ENCODE measurements around the gene STK25.

The STK25 gene

GRCh38 chr2:241540401-241540770 is 32.0 kb upstream of the STK25 start:
- no peaks in the 10 kb centered on the region for H3K36me3 ChIP-seq (ENCODE audit: control insufficient read depth in 2 of 2, insufficient read depth in 1 of 2, low read length in 2 of 2)
- ChIA-PET CTCF (no interaction called here), POLR2A (no interaction called here)
- no peaks in the 10 kb centered on the region; the same call in 1 of the 2 replicates for H3K4me1 ChIP-seq (ENCODE audit: control insufficient read depth, insufficient read depth, low read length)
- H3K27ac ChIP-seq (ENCODE audit: extremely low read depth, low read depth, low read length): no peak overlapping the region
- H3K9me3 ChIP-seq (ENCODE audit: control insufficient read depth, insufficient read depth, low read depth, low read length): no peaks in the 10 kb centered on the region
- TF ChIP-seq ZNF629 (tag by site-specific recombination; IDR thresholded peaks at IDR 0.05): no peak
- TF ChIP-seq, protein P1, sequence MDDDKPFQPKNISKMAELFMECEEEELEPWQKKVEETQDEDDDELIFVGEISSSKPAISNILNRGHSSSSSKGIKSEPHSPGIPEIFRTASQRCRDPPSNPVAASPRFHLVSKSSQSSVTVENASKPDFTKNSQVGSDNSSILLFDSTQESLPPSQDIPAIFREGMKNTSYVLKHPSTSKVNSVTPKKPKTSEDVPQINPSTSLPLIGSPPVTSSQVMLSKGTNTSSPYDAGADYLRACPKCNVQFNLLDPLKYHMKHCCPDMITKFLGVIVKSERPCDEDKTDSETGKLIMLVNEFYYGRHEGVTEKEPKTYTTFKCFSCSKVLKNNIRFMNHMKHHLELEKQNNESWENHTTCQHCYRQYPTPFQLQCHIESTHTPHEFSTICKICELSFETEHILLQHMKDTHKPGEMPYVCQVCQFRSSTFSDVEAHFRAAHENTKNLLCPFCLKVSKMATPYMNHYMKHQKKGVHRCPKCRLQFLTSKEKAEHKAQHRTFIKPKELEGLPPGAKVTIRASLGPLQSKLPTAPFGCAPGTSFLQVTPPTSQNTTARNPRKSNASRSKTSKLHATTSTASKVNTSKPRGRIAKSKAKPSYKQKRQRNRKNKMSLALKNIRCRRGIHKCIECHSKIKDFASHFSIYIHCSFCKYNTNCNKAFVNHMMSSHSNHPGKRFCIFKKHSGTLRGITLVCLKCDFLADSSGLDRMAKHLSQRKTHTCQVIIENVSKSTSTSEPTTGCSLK (tag by site-specific recombination; IDR thresholded peaks at IDR 0.05): no peak
- no peak for TF ChIP-seq ZNF23 (tag by site-specific recombination; IDR thresholded peaks at IDR 0.05; ENCODE audit: borderline replicate concordance)
- peak; percentile 38; the same call in 1 of the 2 replicates for TF ChIP-seq KLF1 (tag by site-specific recombination; IDR thresholded peaks at IDR 0.05)
- H3K4me3 ChIP-seq (ENCODE audit: low read depth, low read length): no peak overlapping the region

DNA sequence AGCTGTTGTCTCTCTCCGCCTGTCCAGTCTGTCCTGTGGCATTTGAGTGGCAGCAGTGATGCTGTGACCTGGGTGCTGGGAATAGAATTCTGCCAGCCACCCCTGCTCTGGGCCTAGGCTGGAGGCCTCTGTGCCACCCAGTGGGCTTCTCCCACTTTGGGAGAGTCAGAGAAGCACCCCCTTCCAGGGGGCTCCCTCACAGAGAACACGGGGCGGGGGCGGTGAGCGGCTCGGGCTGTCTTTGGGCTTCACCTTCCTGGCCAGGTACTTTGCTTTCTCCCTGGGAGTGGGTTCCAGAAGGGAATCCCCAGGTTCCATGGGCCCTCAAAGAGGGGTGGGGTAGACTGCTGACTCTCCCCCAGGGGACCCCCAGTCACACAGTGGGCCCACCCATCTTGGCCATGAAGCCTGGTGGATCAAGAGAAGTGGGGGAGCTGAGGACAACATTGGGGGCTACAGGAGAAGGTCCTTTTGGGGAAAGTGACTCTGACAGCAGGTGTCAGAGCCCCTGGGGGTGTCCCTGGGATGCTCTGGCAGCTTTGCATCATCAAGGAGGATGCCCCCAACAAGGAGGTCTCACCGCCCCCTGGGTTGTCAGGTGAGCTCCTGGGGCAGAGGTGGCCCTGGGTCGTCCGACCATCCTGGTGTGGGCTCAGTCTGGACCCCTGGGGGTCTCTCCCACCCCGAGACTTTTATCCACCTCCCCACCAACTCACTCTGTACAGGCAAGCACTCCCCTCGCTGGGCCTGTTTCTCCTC is 31.4 kb upstream of the STK25 start:
- Histone ChIP-seq H3K27ac (ENCODE audit: extremely low read depth, low read depth, low read length) (no peak overlapping the region), H3K4me3 (ENCODE audit: low read depth, low read length) (no peak overlapping the region), H3K9me3 (ENCODE audit: control insufficient read depth, insufficient read depth, low read depth, low read length) (no peaks in the 10 kb centered on the region), H3K4me1 (ENCODE audit: control insufficient read depth, insufficient read depth, low read length) (no peaks in the 10 kb centered on the region; the same call in 1 of the 2 replicates), H3K36me3 (ENCODE audit: control insufficient read depth in 2 of 2, insufficient read depth in 1 of 2, low read length in 2 of 2) (no peaks in the 10 kb centered on the region)
- TF ChIP-seq KLF10 (tag by site-specific recombination; IDR thresholded peaks at IDR 0.05) (no peak), ZNF544 (tag by site-specific recombination; IDR thresholded peaks at IDR 0.05) (no peak), ZBTB6 (tag by site-specific recombination; IDR thresholded peaks at IDR 0.05) (no peak), ZNF777 (tag by site-specific recombination; IDR thresholded peaks at IDR 0.05; ENCODE audit: borderline replicate concordance) (no peak), SALL2 (tag by site-specific recombination; IDR thresholded peaks at IDR 0.05; ENCODE audit: borderline replicate concordance) (no peak), ZNF785 (tag by site-specific recombination; IDR thresholded peaks at IDR 0.05) (no peak), GLIS1 (tag by site-specific recombination; IDR thresholded peaks at IDR 0.05) (peak; percentile 81)
- ChIA-PET CTCF (no interaction called here), POLR2A (no interaction called here)

GRCh38 chr2:241538838-241539615 is 30.6 kb upstream of the STK25 start:
- H3K4me3 ChIP-seq (ENCODE audit: low read depth, low read length): no peak overlapping the region
- no peaks in the 10 kb centered on the region; the same call in 1 of the 2 replicates for H3K4me1 ChIP-seq (ENCODE audit: control insufficient read depth, insufficient read depth, low read length)
- TF ChIP-seq ZNF138 (tag by site-specific recombination; IDR thresholded peaks at IDR 0.05; ENCODE audit: borderline replicate concordance) (no peak), ZNF600 (tag by site-specific recombination; IDR thresholded peaks at IDR 0.05) (no peak), ZNF335 (tag by site-specific recombination; conservative IDR thresholded peaks at IDR 0.05) (no peak), OVOL3 (tag by site-specific recombination; IDR thresholded peaks at IDR 0.05) (no peak), ZNF488 (tag by site-specific recombination; IDR thresholded peaks at IDR 0.05) (no peak), BCL11B (tag by site-specific recombination; IDR thresholded peaks at IDR 0.05; ENCODE audit: low read depth) (no peak), ZNF707 (tag by site-specific recombination; IDR thresholded peaks at IDR 0.05) (no peak)
- TF ChIP-seq, protein P2, sequence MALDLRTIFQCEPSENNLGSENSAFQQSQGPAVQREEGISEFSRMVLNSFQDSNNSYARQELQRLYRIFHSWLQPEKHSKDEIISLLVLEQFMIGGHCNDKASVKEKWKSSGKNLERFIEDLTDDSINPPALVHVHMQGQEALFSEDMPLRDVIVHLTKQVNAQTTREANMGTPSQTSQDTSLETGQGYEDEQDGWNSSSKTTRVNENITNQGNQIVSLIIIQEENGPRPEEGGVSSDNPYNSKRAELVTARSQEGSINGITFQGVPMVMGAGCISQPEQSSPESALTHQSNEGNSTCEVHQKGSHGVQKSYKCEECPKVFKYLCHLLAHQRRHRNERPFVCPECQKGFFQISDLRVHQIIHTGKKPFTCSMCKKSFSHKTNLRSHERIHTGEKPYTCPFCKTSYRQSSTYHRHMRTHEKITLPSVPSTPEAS (tag by site-specific recombination; IDR thresholded peaks at IDR 0.05): no peak
- TF ChIP-seq, protein P3, sequence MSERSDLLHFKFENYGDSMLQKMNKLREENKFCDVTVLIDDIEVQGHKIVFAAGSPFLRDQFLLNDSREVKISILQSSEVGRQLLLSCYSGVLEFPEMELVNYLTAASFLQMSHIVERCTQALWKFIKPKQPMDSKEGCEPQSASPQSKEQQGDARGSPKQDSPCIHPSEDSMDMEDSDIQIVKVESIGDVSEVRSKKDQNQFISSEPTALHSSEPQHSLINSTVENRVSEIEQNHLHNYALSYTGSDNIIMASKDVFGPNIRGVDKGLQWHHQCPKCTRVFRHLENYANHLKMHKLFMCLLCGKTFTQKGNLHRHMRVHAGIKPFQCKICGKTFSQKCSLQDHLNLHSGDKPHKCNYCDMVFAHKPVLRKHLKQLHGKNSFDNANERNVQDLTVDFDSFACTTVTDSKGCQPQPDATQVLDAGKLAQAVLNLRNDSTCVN (tag by site-specific recombination; optimal IDR thresholded peaks at IDR 0.05): no peak
- H3K27ac ChIP-seq (ENCODE audit: extremely low read depth, low read depth, low read length): no peak overlapping the region
- POLR2A ChIA-PET: no interaction called here
- H3K36me3 ChIP-seq (ENCODE audit: control insufficient read depth in 2 of 2, insufficient read depth in 1 of 2, low read length in 2 of 2): no peaks in the 10 kb centered on the region
- no peaks in the 10 kb centered on the region for H3K9me3 ChIP-seq (ENCODE audit: control insufficient read depth, insufficient read depth, low read depth, low read length)
- CTCF ChIA-PET: no interaction called here
